C4-2B (cell line): ENCODE measurements around the gene TNNT3.

Experiments
- CTCF ChIP-seq: fragments of 450-650 bp; conservative IDR thresholded peaks from 2 replicates; pipeline ENCODE4 v1.5.1; 2017; ENCODE audit warnings: mild to moderate bottlenecking
- ZFX ChIP-seq: fragments of 450-650 bp; IDR thresholded peaks from 2 replicates; pipeline ENCODE4 v1.6.1; 2017

GRCh38 chr11:1969035-1969434 is 49.5 kb downstream of the TNNT3 start:
- TF ChIP-seq ZFX (no peak), CTCF (no peak)
